Measurements from ENCODE around the gene EXOC4.
"Not testable (repeated sequence)": the region's sequence is repeated elsewhere in the genome, so short reads cannot be mapped to it uniquely, and the experiment has no call there.

EXOC4 gene

DNA sequence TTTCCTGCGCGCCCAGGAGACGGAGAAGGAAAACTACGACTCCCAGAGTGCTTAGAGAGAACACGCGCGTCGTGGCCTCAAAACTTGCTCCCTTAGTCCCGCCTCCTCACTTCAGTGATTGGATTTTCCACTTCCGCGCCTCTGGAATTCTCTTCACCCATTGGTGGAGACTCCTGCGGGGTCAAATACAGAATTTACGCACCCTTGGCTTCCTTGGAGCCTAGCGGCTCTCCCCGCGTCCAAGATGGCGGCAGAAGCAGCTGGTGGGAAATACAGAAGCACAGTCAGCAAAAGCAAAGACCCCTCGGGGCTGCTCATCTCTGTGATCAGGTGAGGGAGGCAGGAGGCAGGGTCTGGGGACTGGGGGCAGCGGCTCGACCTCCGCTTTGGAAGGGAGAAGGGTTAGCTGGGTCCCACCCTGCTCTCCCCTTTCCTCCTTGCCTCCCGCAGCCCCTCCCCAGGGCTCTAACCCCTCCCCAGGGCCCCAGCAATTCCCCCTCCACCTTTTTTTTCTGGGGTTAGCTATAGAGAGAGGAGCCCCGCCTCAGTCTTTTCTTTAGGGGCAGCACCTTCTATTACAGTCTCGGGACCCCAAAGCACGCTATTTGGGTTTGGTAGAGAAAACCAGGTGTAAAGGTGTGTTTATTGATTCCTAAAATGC lies at the start of gene EXOC4:
Gene EXOC4, plus strand, starts transcription at position 221 of the 661 bp plus-strand sequence.
- DNase-seq: peak; percentile 95 to 99

DNA sequence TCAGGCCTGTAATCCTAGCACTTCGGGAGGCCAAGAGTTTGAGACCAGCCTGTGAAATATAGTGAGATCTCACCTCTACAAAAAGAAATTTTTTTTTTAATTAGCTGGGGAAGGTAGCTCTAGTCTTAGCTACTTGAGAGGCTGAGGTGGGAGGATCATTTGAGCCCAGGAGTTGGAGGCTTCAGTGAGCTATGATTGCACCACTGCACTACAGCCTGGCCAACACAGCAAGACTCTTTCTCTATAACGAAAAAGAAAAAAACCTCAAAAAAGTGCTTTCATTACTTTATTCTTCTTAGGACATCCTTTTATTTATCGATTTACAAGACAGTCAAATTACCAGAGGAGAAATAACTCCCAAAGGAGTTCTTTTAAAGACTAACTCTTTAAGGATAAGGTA lies 49.4 kb upstream of the EXOC4 start:
- no peak for DNase-seq

DNA sequence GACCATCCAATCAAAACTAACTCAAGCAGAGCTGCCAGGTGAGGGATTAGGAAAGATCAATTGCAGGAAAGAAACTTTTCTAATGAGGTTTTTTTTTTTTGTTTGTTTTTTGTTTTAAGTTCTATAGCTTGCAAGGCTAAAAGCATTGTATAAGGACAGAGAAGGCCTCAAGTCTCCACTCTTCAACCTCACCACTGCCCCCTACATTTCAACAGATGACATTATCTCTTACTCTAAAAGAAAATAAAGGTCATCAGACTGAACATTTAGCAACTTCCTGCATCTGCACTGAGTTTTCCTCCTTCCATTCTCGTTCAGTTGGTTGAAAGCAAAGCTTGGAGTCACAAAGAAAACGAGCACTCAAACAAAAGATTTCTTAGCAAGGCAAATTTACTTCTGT lies 45.2 kb upstream of the EXOC4 start:
- DNase-seq: no peak

DNA sequence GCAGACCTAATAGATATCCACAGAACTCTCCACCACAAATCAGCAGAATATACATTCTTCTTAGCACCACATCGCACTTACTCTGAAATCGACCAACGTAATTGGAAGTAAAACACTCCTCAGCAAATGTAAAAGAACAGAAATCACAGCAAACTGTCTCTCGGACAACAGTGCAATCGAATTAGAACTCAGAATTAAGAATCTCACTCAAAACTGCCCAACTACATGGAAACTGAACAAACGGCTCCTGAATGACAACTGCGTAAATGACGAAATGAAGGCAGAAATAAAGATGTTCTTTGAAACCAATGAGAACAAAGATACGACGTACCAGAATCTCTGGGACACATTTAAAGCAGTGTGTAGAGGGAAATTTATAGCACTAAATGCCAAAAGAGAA lies 42.1 kb upstream of the EXOC4 start:
- DNase-seq: not testable (repeated sequence)

DNA sequence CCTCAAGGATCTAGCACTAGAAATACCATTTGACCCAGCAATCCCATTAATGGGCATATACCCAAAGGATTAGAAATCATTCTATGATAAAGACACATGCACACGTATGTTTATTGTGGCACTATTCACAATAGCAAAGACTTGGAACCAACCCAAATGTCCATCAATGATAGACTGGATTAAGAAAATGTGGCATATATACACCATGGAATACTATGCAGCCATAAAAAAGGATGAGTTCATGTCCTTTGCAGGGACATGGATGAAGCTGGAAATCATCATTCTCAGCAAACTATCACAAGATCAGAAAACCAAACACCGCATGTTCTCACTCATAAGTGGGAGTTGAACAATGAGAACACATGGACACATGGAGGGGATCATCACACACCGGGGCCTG lies 39.1 kb upstream of the EXOC4 start:
- DNase-seq: not testable (repeated sequence)

DNA sequence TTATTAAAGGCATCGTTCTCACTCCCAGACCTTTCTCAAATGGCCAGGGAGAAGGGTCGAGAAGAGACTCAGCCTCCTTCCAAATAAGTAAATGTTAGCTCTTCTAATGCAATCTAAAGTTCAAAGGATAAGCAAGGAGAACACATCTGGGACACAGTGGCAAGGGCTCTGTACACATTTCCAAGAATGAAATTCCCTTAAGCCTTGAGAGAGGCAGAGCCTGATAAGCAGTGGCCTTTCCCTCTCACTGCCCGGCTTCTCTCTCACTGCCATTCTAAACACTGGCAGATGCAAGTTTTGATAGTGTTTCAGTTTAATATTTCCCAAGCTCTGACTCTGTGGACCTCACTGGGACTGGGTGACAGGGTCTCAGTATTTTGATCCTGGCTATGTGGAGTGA lies 35.1 kb upstream of the EXOC4 start:
- no peak for DNase-seq

DNA sequence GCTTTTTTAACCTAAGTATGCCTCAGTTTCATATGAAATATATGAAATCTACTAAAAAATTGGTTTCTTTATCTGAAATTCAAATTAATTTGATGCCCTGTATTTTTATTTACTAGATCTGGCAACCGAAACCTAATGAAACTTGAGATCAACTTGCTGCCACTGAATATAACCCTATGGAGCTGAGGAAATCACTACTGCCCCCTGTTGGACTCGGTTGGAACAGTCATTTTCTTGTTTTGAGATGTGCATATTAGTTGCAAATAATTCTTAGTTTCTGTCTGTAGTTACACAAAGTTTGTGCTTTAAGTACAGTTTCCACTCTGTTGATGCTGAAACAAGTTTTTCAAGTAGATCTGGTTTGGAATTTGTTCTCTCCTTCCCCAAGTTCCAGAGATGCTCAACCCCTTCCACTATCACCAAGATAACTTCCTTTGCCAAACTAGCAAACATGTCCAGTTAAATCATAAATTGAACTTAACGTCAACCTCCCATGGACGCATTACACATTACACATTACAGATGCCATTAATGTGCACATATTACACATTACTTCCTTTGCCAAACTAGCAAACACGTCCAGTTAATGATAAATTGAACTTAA lies 22.2 kb upstream of the EXOC4 start:
- peak; percentile 2 to 16 for DNase-seq

DNA sequence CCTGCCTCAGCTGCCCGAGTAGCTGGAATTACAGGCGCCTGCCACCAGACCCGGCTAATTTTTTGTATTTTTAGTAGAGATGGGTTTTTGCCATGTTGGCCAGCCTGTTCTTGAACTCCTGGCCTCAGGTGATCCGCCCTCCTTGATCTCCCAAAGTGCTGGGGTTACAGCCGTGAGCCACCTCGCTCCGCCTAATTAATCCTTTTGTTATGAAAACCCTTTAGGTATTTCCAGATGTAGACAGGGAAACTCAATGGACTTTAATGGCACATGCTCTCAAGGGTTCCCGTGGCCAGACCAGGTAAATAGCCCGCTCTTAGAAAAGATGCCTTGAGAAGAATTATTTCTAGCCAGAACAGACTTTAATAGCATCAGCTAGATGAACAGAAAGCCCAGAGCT lies 19.7 kb upstream of the EXOC4 start:
- no peak for DNase-seq

DNA sequence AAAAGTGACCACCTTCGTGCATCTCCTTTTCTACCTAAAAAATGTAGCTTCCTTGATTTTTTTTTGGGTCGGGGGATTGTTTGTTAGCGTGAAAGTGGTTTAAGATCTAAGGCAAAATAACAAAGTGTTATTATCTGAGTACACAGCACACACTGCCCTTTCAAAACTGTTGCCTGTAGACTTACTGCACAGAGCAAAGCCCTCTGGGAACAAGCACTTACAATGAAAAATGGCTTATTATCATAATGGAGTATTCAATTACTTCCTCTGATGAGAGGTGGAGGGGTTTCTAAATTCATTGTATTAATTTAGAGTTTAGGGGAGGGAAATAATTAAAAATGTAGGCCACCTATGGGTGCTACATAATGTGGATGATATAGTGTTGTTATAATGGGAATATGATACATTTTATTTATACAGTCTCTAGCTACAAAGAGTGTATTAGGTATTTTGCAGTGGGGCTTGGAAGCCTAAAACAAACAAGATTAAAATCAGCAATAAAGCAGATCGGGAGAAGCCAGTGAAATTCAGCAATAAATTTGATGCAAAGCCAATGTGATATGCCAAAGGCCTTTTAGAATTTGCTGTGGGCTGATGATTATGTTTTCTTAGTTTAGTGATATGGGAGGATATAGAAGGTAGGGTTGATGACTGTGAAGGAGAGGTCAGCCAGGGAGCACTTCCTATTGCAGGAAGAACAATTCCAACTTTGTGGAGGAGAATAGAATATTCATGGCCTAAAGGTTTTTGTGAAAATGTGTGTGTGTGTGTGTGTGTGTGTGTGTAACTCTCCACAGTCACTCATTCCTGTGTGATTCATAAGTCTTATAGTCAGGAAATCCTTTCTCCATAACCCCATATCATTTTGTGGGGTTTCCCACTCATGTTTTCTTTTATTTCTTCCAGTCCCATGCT lies 17.7 kb upstream of the EXOC4 start:
- DNase-seq: no peak

DNA sequence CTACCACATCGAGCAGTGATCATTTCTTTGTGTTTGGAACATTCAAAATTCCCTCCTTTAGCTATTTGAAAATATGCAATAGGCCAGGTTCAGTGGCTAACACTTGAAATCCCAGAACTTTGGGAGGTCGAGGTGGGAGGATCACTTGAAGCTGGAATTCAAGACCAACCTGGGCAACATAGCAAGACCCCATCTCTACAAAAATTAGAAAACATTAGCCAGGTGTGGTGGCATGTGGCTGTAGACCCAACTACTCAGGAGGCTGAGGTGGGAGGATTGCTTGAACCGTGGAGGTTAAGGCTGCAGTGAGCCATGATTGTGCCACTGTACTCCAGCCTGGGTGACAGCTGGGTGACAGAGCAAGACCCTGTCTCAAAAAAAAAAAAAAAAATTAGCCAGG lies 15.3 kb upstream of the EXOC4 start:
- DNase-seq: no peak

DNA sequence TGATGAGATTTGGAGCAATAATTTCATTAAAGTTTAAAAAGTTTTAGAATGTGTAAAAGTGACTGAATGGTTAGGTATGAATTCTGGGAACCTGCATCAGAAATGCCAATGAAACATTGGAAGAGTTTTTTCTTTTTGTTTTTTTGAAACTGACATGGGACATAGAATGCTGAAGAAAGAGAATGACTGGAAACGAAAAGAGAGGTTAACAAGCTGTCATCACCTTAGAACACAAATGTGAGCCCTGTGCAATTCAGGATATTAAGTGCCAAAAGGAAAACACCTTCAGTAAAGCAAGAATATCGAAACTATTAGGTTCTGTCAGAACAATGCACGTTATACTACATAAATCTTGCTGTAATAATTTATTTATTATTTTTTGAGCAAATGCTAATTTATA lies 12.6 kb upstream of the EXOC4 start:
- DNase-seq: no peak

DNA sequence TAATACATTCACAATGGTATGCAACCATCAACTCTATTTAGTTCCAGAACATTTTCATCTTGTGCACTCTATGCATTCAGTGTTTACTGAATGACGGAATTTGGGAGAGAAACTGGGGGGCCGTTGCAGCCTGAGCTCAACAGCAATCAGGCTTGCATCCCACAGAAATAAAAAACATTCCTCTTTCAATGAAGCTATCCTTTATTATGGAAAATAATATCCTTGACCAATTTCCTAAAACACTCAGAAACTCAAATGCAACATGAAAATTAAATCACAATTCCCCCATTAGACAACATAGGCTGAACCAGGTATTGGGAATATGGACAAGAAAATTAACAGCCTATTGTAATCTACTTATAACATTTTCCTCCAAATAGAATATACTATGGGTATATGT lies 6.3 kb upstream of the EXOC4 start:
- DNase-seq: no peak

DNA sequence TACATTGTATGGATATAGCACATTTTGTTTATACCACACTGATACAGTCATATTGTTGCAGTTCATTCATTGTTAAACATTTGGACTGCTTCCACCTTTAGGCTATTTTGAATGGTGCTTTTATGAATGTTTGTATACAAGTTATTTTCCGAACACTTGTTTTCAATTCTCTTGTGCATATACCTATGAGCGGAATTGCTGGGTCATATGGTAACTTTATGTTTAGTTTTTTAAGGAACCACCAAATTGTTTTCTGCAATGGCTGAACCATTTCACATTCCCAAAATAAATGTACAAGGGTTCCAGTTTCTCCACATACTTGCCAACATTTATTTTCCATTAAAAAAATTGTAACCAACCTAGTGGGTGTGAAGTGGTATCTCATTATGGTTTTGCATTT lies 4.0 kb upstream of the EXOC4 start:
- no peak for DNase-seq

DNA sequence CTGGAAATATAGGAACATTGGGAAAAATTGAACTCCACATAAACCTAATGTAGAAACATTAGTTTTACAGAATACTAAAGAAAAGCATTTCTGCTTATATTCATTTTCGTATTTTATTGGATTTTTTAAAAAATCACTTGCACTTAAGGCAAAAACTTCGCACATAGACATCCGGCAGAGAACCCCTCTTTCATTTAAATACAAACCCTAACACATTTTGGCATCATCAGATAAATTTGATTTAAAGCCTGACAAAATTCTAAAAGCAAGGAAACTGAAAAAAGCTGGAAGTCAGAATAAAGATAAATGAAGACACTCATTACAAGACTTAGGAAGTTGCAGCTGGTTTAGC lies 396 bp upstream of the EXOC4 start:
- no peak for DNase-seq

DNA sequence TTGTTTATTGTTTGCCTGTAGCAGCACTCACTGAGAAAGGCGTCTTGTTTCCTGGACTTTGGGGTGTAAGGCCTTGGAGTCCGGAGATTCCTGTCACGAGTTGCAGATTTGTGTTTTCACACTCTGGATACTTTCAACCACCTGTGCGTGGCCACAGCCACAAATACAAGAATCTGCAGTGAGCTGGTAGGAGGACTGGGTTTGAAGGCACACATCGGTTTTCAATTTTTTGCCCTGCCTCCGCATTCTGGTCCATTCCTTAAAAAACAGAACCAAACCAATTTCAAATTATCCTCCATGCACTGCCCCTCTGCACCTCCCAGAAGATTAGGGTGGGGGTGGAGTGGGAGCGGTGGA lies 619 bp downstream of the EXOC4 start:
- no peak for DNase-seq

DNA sequence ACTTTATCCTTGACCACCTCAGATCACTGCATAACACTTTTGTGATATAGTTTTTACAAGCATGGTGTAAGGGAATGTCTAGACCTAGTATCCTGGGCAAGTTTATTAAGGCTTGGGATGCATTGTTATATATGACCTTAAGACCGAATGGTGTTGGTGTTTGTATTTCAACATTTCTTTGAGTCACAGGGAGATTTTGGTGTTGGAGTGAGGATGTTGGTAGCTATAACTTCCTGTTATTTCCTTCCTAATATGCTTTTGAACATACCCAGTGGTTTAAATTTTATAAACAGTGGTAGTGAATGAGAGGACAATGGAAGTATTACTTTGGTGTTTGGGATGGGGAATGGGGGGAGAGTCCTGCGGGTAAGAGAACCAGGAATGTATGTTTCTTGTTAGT lies 2.6 kb downstream of the EXOC4 start:
- no peak for DNase-seq

DNA sequence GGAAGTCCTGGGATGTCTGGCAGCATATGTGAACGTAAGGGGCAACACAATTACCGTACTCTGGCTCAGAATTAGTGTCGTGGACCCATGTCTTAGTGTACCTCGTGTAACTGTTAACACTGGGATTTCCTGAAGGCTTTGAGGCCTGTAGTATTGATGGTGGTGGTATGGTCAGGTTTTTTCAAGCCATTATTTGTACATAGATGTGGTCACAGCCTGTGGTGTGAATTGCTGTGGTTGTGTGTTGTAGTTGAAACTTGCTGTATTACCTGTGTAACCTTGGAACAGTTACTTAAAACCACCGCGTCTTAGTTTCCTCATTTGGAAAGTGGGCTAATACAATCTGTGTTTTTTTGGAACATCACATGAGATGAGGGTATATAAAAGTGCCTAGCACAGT lies 5.3 kb downstream of the EXOC4 start:
- no peak for DNase-seq

DNA sequence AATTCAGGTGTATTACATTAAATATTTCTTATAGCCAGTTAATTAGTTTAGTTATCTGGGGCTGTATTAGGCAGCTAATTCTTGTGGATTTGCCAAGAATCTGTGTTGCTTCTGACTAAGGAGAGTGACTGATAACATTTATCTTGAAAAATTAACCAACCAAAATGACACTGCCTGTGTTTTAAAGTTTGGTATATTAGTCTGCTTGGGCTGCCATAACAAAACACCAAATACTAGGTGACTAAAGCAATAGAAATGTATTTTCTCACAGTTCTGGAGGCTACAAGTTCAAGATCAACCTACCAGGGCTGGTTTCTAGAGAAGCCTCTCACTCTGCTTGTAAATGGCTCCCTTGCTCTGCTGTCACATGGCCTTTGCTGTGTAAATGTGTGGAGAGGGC lies 12.9 kb downstream of the EXOC4 start:
- no peak for DNase-seq

DNA sequence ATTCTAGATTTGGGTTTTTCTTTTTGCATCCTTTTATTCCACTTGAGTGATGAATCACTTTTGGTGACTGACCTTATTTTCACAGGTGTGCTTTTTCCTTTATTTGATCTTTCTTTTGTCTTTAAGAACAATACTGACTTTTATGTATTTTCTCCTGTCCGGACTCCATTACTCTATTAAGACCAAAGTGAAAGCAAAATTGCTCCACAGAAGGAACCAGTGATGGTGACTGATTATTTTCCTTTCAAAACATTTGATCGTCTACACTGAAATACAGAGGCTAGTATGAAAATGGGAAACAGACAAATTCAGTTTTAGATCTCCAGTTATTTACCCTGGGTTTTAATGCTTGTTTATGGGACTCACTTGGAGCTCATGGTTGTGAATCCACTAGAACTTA lies 15.5 kb downstream of the EXOC4 start:
- no peak for DNase-seq

DNA sequence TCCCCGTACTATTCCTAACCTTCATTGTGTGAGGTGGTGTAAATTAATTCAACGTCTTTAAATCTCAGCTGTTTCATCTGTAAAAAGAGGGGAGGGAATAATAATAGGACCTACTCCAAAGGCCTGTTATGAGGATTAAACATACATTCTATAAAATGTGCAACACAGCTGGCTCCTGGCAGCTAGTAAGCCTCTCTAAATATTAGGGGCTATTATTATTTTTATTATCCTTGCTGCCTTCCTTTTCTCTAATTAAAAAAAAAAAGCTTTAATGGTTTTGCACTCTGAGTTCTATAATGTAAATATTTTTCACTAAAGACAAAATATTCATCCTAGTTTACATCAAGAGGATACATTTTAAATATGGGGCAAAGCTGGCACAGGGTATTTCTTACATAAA lies 19.5 kb downstream of the EXOC4 start:
- DNase-seq: no peak

DNA sequence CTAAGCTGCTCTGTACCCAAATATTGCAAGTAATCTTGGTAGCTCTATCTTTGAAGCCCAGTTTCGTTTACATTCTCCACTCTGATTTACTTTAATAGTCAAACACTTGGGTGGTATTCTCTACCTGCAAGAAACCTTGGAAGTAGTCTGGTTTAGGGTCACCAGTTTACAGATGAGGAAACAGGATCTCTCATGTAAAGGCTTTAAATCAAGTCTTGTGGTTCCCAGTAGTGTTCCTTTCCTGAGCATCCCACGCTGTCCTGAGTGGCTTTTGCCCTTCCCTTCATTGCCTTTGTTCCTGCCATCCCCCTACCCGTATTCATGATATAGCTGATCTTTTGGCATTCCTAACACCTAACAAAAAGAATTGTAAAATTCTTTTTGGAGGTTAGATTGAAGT lies 20.3 kb downstream of the EXOC4 start:
- DNase-seq: no peak

DNA sequence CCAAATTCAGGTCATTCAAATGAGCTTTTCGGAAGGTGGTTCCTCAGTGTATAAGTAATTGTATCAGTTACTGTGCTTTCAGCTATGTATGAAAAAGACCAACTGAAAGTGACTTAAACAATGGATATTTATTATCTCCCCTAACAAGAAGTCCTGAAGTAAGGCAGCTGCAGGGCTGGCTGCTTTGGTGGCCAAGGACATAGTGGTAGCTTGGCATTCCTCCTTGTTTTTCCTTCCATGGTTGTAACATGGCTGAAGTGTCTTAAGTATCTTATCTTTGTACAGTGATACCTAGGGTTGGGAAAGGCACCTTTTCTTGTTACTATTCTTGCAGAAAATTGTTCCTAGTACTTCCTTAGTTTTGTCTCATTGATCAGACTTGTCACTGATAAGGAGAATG lies 21.4 kb downstream of the EXOC4 start:
- DNase-seq: no peak

DNA sequence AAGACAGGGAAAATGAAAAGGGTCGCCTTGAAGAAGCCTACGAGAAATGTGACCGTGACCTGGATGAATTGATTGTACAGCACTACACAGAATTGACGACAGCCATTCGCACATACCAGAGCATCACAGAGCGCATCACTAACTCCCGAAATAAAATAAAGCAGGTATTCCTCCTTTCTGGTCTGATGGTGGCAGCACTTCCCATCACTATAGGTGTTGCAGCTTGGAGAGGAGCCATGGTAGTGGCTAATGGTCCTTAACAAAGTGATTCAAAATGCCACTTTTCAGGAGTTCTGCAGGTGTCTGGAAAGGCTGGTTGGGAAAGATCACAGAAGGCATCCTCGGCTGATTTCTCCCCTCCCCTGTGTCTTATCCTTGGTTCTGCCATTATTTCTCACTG lies 22.1 kb downstream of the EXOC4 start:
- no peak for DNase-seq

DNA sequence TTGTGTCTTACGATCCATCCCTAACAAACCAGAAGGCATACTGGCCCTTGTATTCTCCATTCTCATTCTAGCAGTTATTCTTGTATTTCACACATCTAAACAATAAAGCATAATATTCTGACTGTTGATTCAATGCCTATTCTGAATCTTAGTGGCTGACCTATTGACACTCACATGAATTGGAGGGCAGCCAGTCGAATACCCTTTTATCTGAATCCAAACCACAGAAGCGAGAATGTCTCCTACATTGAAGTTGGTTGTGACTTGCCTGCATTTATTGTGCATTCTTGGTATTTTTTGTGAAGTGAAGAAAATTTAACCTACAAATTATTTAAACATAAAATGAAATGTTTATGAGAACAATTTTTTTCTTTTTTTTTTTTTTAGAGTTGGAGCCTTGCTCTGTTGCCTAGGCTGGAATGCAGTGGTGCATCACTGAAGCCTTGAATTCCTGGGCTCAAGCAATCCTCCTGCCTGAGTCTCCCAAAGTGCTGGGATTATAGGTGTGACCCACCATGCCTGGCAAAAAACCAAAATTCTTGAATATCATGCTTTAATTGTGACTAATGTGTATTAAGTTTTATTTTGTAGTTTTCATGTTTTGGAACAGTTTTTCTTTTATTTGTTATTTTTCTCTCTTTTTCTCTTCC lies 22.7 kb downstream of the EXOC4 start:
- no peak for DNase-seq

All from hippocampal formation (tissue), 2 donors.